ENCODE data around the gene RRP36. TPM values are rescaled to one million over a fixed set of nuclear protein-coding genes. Genes with fewer than 3 reads are reported as not detected.

RRP36 gene
- total and polyA plus RNA-seq, 2 of the 8 experiments (the other 6 are each of a cell fraction or from before 2014, with no cell fraction given): 33.9 to 92.3 TPM

GRCh38 chr6:42974919-42975505 lies 46.4 kb upstream of the RRP36 start:
- Histone ChIP-seq H2AFZ (ENCODE audit: low read length) (no peak overlapping the region), H3K4me3 (ENCODE audit: extremely low read depth in 1 of 4, insufficient read depth in 2 of 4, low read depth in 3 of 4, low read length in 4 of 4) (no peak overlapping the region), H2BK5ac (ENCODE audit: low read depth, low read length) (no peak overlapping the region), H2AK5ac (ENCODE audit: low read depth, low read length) (no peak overlapping the region), H3K36me3 (ENCODE audit: control insufficient read depth in 2 of 4, insufficient read depth in 4 of 4, low read length in 3 of 4) (no peaks in the 10 kb centered on the region; a peak in 1 of 8 replicates), H2BK20ac (ENCODE audit: low read length) (no peak overlapping the region), H3K79me2 (ENCODE audit: control insufficient read depth in 1 of 2, insufficient read depth in 2 of 2, low read length in 2 of 2) (peaks cover 0 to 3% of the 10 kb centered on the region in 2 experiments; a peak in 1 of 4 replicates), H4K20me1 (replicated peaks in 1 of 2; ENCODE audit: control insufficient read depth in 1 of 2, insufficient read depth in 2 of 2, low read length in 2 of 2) (peaks cover 0 to 1% of the 10 kb centered on the region in 2 experiments), H4K5ac (ENCODE audit: insufficient read length, low read depth, low read length) (no peak overlapping the region), H3K9ac (replicated peaks in 1 of 4; ENCODE audit: extremely low read depth in 1 of 4, low read depth in 3 of 4, low read length in 3 of 4) (no peak overlapping the region), H3K56ac (replicated peaks; ENCODE audit: insufficient read length, low read depth, low read length) (no peak overlapping the region), H3K79me1 (ENCODE audit: low read depth, low read length) (no peaks in the 10 kb centered on the region; the same call in none of the 2 replicates), H3K4ac (replicated peaks; ENCODE audit: insufficient read length, low read depth, low read length) (no peak overlapping the region), H4K91ac (replicated peaks; ENCODE audit: insufficient read length, low read length) (no peak overlapping the region), H2BK15ac (ENCODE audit: low read length) (no peak overlapping the region), H3K23ac (ENCODE audit: insufficient read length) (no peak overlapping the region), H3K18ac (ENCODE audit: extremely low read depth, low read length) (no peak overlapping the region), H3K27ac (ENCODE audit: low read depth, low read length) (no peak overlapping the region), H3K27me3 (replicated peaks in 1 of 4; ENCODE audit: control insufficient read depth in 3 of 4, extremely low read depth in 1 of 4, insufficient read depth in 3 of 4, low read length in 3 of 4) (no peaks in the 10 kb centered on the region), H3K23me2 (ENCODE audit: low read depth, low read length) (peaks cover 7% of the 10 kb centered on the region; the same call in 1 of the 2 replicates), H2BK12ac (ENCODE audit: low read depth, low read length) (no peak overlapping the region), H4K8ac (ENCODE audit: extremely low read depth, insufficient read depth, low read length) (no peak overlapping the region), H3K4me2 (ENCODE audit: insufficient read depth in 1 of 2, low read depth in 2 of 2, low read length in 2 of 2) (no peak overlapping the region), H3K4me1 (replicated peaks in 1 of 4; ENCODE audit: control insufficient read depth in 3 of 4, insufficient read depth in 4 of 4, low read length in 3 of 4) (peaks cover 2 to 8% (median 6%) of the 10 kb centered on the region in 4 experiments; a peak in 3 of 7 replicates), H3K9me3 (ENCODE audit: insufficient read depth in 2 of 2, low read depth in 1 of 2, low read length in 1 of 2) (no peaks in the 10 kb centered on the region), H3K14ac (ENCODE audit: insufficient read length) (no peak overlapping the region), H2BK120ac (replicated peaks; ENCODE audit: low read depth, low read length) (no peak overlapping the region)
- DNase-seq (ENCODE audit: low read depth in 1 of 2, low spot score in 2 of 2) (no peak), FAIRE-seq (no peak)
- ChIA-PET CTCF (ENCODE audit: partially characterized antibody) (interaction anchor here (0.6 to 2.9 kb wide), 6 partner anchors 10 to 337 kb away, joined by 3 to 9 read pairs (median 4); partner anchors contain the start of gene GNMT), POLR2A (ENCODE audit: partially characterized antibody) (interaction anchor here (0.8 to 5.9 kb wide), 5 partner anchors 9 to 195 kb away, joined by 3 to 29 read pairs (median 3); partner anchors contain the start of genes GNMT and PPP2R5D)
- no peak for TF ChIP-seq SUZ12 (IDR thresholded peaks at IDR 0.05; ENCODE audit: low read length)
- WGBS, 2 experiments (ENCODE audit: extremely low coverage in 1 of 2, insufficient coverage in 1 of 2, insufficient read length in 1 of 2, insufficient replicate concordance in 2 of 2, low coverage in 1 of 2, low lambda C conversion rate in 2 of 2, missing lambda C conversion rate in 1 of 2): 97% methylated on average over 5 of the region's 5 CpGs; no CpG with 5 or more reads in 1 of the 2 experiments
